DND-41 (cell line): Measurements from ENCODE around the gene NPHS1.

Experiments used
- CTCF ChIP-seq: IDR thresholded peaks from 2 replicates; pipeline ENCODE4 v1.5.1; 2012; ENCODE audit warnings: borderline replicate concordance, low read length, moderate library complexity, mild to moderate bottlenecking; ENCODE audit not compliant: poor library complexity, severe bottlenecking; ENCODE audit errors: extremely low read depth
- EZH2 ChIP-seq: IDR thresholded peaks from 3 replicates; pipeline ENCODE4 v1.6.1; 2012; ENCODE audit warnings: borderline replicate concordance, low read depth, mild to moderate bottlenecking, moderate library complexity, low read length, inconsistent platforms; ENCODE audit not compliant: severe bottlenecking

- TF ChIP-seq CTCF = no peak
- TF ChIP-seq EZH2 = no peak
Observed at GRCh38 chr19:35830986-35831385, 21.3 kb downstream of the NPHS1 start.
